GM12891 (cell line): ENCODE results near the gene CCDC88C.

Experiments
- POLR2A ChIP-seq: IDR thresholded peaks from 2 replicates; pipeline ENCODE4 v1.6.1; 2011; ENCODE audit warnings: low read depth, low read length, control low read depth
- SPI1 ChIP-seq: IDR thresholded peaks from 2 replicates; pipeline ENCODE4 v1.6.1; 2011; ENCODE audit warnings: low read depth, low read length, control low read depth

DNA sequence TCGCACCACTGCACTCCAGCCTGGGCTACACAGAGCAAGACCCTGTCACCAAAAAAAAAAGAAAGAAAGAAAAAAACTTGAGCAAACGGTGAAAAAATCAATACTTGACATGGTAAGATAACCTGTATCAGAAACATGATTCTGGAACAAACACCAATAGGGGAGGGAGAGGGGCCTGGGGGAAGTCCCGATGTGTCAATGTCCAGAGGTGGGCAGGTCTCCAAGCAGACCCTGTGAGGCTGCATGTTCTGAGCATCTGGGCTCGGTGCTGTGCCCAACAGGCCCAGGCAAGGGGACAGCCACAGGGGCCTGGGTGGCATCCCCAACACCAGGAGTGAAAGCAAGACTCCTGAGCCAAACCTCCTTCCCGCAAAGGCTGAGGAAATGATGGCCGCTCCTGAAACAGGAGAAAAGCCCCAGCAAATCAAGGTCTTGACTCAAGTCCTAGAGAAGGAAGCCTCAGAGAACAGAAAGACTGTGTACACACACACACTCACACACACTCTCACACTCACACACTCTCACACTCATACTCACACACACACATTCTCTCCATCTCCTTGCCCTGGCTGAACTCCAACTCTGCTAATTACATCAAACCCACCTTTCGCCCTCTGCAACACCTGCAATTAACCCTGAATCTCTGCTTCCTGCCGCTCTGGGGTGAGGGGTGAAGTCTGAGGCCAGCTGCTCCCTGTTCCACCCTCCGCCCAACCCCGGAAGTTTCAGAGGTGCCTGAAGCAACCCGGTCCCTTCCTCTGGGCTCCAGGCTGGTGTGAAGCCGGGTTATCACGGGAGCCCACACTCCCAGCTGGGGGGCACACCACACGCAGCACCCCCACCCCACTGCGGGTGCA, 20.4 kb downstream of the CCDC88C start:
- TF ChIP-seq SPI1 (peak; percentile 34; the same call in 1 of the 2 replicates), POLR2A (0 out of 2 replicates have a peak, but pooled peaks have one; percentile 34)
